Measurements from ENCODE around the gene CSKMT. TPM values are rescaled to one million over a fixed set of nuclear protein-coding genes. Genes with fewer than 3 reads are reported as not detected.
A peak's percentile ranks its signal among the peaks of the same experiment; 100 is the strongest.

CSKMT gene
- total and polyA plus RNA-seq, 2 donors (not counting 3 experiments of a cell fraction or from before 2014, with no cell fraction given) = 7.8 to 38.1 TPM

DNA sequence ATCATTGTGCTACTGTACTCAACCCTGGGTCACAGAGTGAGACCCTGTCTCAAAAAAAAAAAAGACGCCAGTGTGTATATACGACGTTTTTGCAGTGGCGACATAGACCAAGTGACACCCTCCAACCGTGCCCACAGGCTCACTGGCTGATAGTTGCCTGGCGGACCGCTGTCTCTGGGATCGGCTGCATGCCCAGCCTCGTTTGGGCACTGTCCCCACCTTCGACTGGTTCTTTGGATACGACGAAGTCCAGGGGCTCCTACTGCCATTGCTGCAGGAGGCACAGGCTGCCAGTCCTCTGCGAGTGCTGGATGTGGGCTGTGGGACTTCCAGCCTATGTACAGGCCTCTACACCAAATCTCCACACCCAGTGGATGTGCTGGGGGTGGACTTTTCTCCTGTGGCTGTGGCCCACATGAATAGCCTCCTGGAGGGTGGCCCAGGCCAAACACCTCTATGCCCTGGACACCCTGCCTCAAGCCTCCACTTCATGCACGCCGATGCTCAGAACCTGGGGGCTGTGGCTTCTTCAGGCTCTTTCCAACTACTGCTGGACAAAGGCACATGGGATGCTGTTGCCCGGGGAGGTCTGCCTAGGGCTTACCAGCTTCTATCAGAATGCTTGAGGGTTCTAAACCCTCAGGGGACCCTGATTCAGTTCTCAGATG is 1.3 kb downstream of the CSKMT start:
- BruUV-seq (replicated peaks) = no TSS peak
- H3K9ac ChIP-seq (replicated peaks; ENCODE audit: extremely low read depth, insufficient read depth, low read length) = peak overlapping the region; percentile 69
- H3K27me3 ChIP-seq (ENCODE audit: control insufficient read depth in 2 of 2, insufficient read depth in 2 of 2, low read length in 2 of 2) = no peaks in the 10 kb centered on the region
- peaks cover 0 to 2% of the 10 kb centered on the region in 2 experiments for H3K36me3 ChIP-seq (ENCODE audit: control insufficient read depth in 2 of 2, extremely low read depth in 1 of 2, insufficient read depth in 2 of 2, low read length in 2 of 2)
- H3K4me2 ChIP-seq (ENCODE audit: insufficient read depth, low read length) = peak overlapping the region; percentile 83
- H3K4me1 ChIP-seq (ENCODE audit: control insufficient read depth, extremely low read depth, insufficient read depth, low read length) = peaks cover 20% of the 10 kb centered on the region
- intact Hi-C loops (cut with micrococcal nuclease) (loop anchor here (5.0 kb wide), 1 partner anchor 41 kb away; the partner anchor contains the start of genes BSCL2 and GNG3), dilution Hi-C loops (cut with MboI; ENCODE audit: extremely low pct_ligation_motif_present, low sequenced_read_pairs) (no loop called here)
- POLR2A ChIA-PET = interaction anchor here (1.4 to 2.2 kb wide), 9 partner anchors 14 to 92 kb away, joined by 5 to 41 read pairs (median 18); partner anchors contain the start of genes EEF1G, GANAB, HNRNPUL2 and MTA2
- TF ChIP-seq POLR2AphosphoS5 (IDR thresholded peaks at IDR 0.05; ENCODE audit: insufficient read depth, low read depth, low read length) = peak; percentile 65
- TF ChIP-seq POLR2A (IDR thresholded peaks at IDR 0.05; ENCODE audit: low read depth, low read length) = peak; percentile 52
- TF ChIP-seq EZH2 (IDR thresholded peaks at IDR 0.05; ENCODE audit: borderline replicate concordance, low read depth, low read length, severe bottlenecking) = no peak
- CTCF ChIA-PET = interaction anchor here (1.2 to 2.4 kb wide), 5 partner anchors 13 to 28 kb away, joined by 3 to 15 read pairs (median 10); partner anchors contain the start of gene INTS5
- peaks cover 38% of the 10 kb centered on the region for H3K79me2 ChIP-seq (ENCODE audit: control insufficient read depth, insufficient read depth, low read length)
- no peak overlapping the region for H3K27ac ChIP-seq (ENCODE audit: insufficient read depth, low read depth, low read length)
- no peak overlapping the region for H2AFZ ChIP-seq (ENCODE audit: low read depth, low read length)
- no peaks in the 10 kb centered on the region for H3K9me1 ChIP-seq (replicated peaks; ENCODE audit: control insufficient read depth, extremely low read depth, insufficient read depth, low read length)
- no peaks in the 10 kb centered on the region for H4K20me1 ChIP-seq (replicated peaks; ENCODE audit: control insufficient read depth, extremely low read depth, insufficient read depth, low read length)
- H3K4me3 ChIP-seq (replicated peaks in 1 of 3; ENCODE audit: insufficient read depth in 1 of 3, low read depth in 1 of 3, low read length in 3 of 3) = peak overlapping the region; percentile 42 to 83 (median 59)
- DNase-seq (ENCODE audit: low read depth, low spot score) = no peak
- no peaks in the 10 kb centered on the region for H3K9me3 ChIP-seq (replicated peaks; ENCODE audit: control insufficient read depth, insufficient read depth, low read length)
- peak; percentile 28 for FAIRE-seq

DNA sequence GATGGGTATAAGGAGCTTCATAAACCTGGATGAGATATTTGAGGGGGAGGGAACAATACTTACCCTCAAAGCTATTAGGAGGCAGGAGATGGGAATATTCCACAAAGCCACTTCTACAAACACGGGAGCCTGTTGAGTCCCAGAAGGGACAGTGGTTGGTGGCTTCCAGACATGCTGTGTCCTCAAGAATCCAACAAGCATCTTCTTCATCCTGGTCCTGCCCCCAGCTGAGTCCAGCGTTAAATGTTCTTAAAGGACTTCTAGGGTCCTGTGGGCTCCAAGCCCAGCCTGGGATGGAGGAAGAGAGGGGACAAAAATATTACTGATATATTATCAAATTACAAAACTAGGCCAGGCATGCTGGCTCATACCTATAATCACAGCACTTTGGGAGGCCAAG is 2.3 kb downstream of the CSKMT start:
- Histone ChIP-seq H4K20me1 (replicated peaks; ENCODE audit: control insufficient read depth, extremely low read depth, insufficient read depth, low read length) (no peaks in the 10 kb centered on the region), H3K27me3 (ENCODE audit: control insufficient read depth in 2 of 2, insufficient read depth in 2 of 2, low read length in 2 of 2) (no peaks in the 10 kb centered on the region), H3K9me3 (replicated peaks; ENCODE audit: control insufficient read depth, insufficient read depth, low read length) (no peaks in the 10 kb centered on the region), H3K4me3 (replicated peaks in 1 of 3; ENCODE audit: insufficient read depth in 1 of 3, low read depth in 1 of 3, low read length in 3 of 3) (no peak overlapping the region), H3K9ac (replicated peaks; ENCODE audit: extremely low read depth, insufficient read depth, low read length) (no peak overlapping the region), H3K4me1 (ENCODE audit: control insufficient read depth, extremely low read depth, insufficient read depth, low read length) (peaks cover 20% of the 10 kb centered on the region), H3K79me2 (ENCODE audit: control insufficient read depth, insufficient read depth, low read length) (peaks cover 38% of the 10 kb centered on the region), H2AFZ (ENCODE audit: low read depth, low read length) (no peak overlapping the region), H3K9me1 (replicated peaks; ENCODE audit: control insufficient read depth, extremely low read depth, insufficient read depth, low read length) (no peaks in the 10 kb centered on the region), H3K27ac (ENCODE audit: insufficient read depth, low read depth, low read length) (no peak overlapping the region), H3K4me2 (ENCODE audit: insufficient read depth, low read length) (no peak overlapping the region), H3K36me3 (ENCODE audit: control insufficient read depth in 2 of 2, extremely low read depth in 1 of 2, insufficient read depth in 2 of 2, low read length in 2 of 2) (peaks cover 0 to 1% of the 10 kb centered on the region in 2 experiments)
- ChIA-PET POLR2A (interaction anchor here (0.6 to 1.4 kb wide), 2 partner anchors 13 to 156 kb away, joined by 4 to 5 read pairs; no protein-coding TSS in a partner anchor), CTCF (interaction anchor here (0.6 to 2.1 kb wide), 5 partner anchors 9 to 31 kb away, joined by 3 to 9 read pairs (median 4); no protein-coding TSS in a partner anchor)
- dilution Hi-C loops (cut with MboI; ENCODE audit: extremely low pct_ligation_motif_present, low sequenced_read_pairs) (no loop called here), intact Hi-C loops (cut with micrococcal nuclease) (loop anchor here (5.0 kb wide), 1 partner anchor 40 kb away; the partner anchor contains the start of genes BSCL2 and GNG3)
- FAIRE-seq (no peak), DNase-seq (ENCODE audit: low read depth, low spot score) (no peak)
- no TSS peak for BruUV-seq (replicated peaks)
- TF ChIP-seq POLR2A (IDR thresholded peaks at IDR 0.05; ENCODE audit: low read depth, low read length) (peak; percentile 34), POLR2AphosphoS5 (IDR thresholded peaks at IDR 0.05; ENCODE audit: insufficient read depth, low read depth, low read length) (no peak), MYC (IDR thresholded peaks at IDR 0.05; ENCODE audit: low read depth, low read length) (no peak), GATA2 (IDR thresholded peaks at IDR 0.05; ENCODE audit: insufficient read depth, insufficient read length, low read depth, low read length) (no peak), EZH2 (IDR thresholded peaks at IDR 0.05; ENCODE audit: borderline replicate concordance, low read depth, low read length, severe bottlenecking) (no peak)
- TF ChIP-seq, protein P1, sequence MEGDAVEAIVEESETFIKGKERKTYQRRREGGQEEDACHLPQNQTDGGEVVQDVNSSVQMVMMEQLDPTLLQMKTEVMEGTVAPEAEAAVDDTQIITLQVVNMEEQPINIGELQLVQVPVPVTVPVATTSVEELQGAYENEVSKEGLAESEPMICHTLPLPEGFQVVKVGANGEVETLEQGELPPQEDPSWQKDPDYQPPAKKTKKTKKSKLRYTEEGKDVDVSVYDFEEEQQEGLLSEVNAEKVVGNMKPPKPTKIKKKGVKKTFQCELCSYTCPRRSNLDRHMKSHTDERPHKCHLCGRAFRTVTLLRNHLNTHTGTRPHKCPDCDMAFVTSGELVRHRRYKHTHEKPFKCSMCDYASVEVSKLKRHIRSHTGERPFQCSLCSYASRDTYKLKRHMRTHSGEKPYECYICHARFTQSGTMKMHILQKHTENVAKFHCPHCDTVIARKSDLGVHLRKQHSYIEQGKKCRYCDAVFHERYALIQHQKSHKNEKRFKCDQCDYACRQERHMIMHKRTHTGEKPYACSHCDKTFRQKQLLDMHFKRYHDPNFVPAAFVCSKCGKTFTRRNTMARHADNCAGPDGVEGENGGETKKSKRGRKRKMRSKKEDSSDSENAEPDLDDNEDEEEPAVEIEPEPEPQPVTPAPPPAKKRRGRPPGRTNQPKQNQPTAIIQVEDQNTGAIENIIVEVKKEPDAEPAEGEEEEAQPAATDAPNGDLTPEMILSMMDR (IDR thresholded peaks at IDR 0.05; ENCODE audit: extremely low read depth in 1 of 2, insufficient read depth in 1 of 2, low read depth in 1 of 2, low read length in 2 of 2) = no peak
- TF ChIP-seq, protein P2, sequence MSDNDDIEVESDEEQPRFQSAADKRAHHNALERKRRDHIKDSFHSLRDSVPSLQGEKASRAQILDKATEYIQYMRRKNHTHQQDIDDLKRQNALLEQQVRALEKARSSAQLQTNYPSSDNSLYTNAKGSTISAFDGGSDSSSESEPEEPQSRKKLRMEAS (IDR thresholded peaks at IDR 0.05; ENCODE audit: insufficient read depth, insufficient read length) = no peak

Measured in endothelial cell of umbilical vein (primary cell).